Measurements from ENCODE around the gene SLIT1. TPM values are rescaled to one million over a fixed set of nuclear protein-coding genes. Genes with fewer than 3 reads are reported as not detected.

Gene SLIT1
- total RNA-seq, 2 donors from 2014 or later, result 0.78 to 0.99 TPM

DNA sequence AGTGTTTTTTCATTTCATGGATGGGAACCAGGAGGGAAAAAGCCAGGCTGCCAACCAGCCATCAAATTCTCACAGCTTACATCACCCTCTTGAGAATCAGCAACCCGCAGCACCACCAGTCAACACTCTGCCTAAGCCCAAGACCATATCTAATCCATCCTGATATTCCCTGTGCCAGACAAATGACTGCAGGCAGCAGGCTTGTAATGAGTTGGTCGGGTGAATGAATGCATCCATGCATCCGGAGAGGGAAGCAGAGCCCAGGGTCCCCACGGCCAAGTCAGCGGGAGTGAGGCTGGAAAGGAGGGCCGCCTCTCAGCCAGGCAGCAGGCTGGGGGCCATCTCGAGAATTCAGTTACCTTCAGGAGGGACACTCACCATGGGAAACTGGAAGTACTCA, 46.9 kb downstream of the SLIT1 start:
- H3K27me3 ChIP-seq, result no peaks in the 10 kb centered on the region
- no peaks in the 10 kb centered on the region for H3K36me3 ChIP-seq (replicated peaks in 1 of 2; ENCODE audit: insufficient read depth in 1 of 2, low read depth in 2 of 2)
- DNase-seq (no peak), ATAC-seq (no peak)
- intact Hi-C loops (cut with DNase I), result no loop called here
- H3K4me1 ChIP-seq, result no peaks in the 10 kb centered on the region
- no peak overlapping the region for H3K4me3 ChIP-seq
- H3K9me3 ChIP-seq, result no peaks in the 10 kb centered on the region
- no peak overlapping the region for H3K27ac ChIP-seq
- no peak for TF ChIP-seq POLR2A (IDR thresholded peaks at IDR 0.05)
- TF ChIP-seq, protein P1, sequence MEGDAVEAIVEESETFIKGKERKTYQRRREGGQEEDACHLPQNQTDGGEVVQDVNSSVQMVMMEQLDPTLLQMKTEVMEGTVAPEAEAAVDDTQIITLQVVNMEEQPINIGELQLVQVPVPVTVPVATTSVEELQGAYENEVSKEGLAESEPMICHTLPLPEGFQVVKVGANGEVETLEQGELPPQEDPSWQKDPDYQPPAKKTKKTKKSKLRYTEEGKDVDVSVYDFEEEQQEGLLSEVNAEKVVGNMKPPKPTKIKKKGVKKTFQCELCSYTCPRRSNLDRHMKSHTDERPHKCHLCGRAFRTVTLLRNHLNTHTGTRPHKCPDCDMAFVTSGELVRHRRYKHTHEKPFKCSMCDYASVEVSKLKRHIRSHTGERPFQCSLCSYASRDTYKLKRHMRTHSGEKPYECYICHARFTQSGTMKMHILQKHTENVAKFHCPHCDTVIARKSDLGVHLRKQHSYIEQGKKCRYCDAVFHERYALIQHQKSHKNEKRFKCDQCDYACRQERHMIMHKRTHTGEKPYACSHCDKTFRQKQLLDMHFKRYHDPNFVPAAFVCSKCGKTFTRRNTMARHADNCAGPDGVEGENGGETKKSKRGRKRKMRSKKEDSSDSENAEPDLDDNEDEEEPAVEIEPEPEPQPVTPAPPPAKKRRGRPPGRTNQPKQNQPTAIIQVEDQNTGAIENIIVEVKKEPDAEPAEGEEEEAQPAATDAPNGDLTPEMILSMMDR (IDR thresholded peaks at IDR 0.05), result no peak
- 69 to 72% methylated on average over 7 of the region's 7 CpGs for WGBS, 2 donors

- H3K27ac ChIP-seq, result no peak overlapping the region
- WGBS, 2 donors, result 57 to 59% methylated on average over 15 of the region's 15 CpGs
- intact Hi-C loops (cut with DNase I), result no loop called here
- TF ChIP-seq, protein P1 (IDR thresholded peaks at IDR 0.05), result peak in 2 of 7 experiments; percentile 9 to 18
- TF ChIP-seq POLR2A (IDR thresholded peaks at IDR 0.05), result no peak
- H3K4me3 ChIP-seq, result no peak overlapping the region
- DNase-seq (peak in 1 of 4 donors; percentile 12), ATAC-seq (no peak)
- no peaks in the 10 kb centered on the region for H3K4me1 ChIP-seq
- H3K36me3 ChIP-seq (replicated peaks in 1 of 2; ENCODE audit: insufficient read depth in 1 of 2, low read depth in 2 of 2), result no peaks in the 10 kb centered on the region
- no peaks in the 10 kb centered on the region for H3K9me3 ChIP-seq
- H3K27me3 ChIP-seq, result no peaks in the 10 kb centered on the region
Observed at GRCh38 chr10:97138174-97138573, 47.6 kb downstream of the SLIT1 start.

- Histone ChIP-seq H3K27ac (no peak overlapping the region), H3K4me1 (no peaks in the 10 kb centered on the region), H3K36me3 (replicated peaks in 1 of 2; ENCODE audit: insufficient read depth in 1 of 2, low read depth in 2 of 2) (no peaks in the 10 kb centered on the region), H3K9me3 (no peaks in the 10 kb centered on the region), H3K27me3 (no peaks in the 10 kb centered on the region), H3K4me3 (no peak overlapping the region)
- DNase-seq (no peak), ATAC-seq (no peak)
- 69 to 74% methylated on average over 3 of the region's 3 CpGs for WGBS, 2 donors
- intact Hi-C loops (cut with DNase I), result no loop called here
- TF ChIP-seq, protein P1 (IDR thresholded peaks at IDR 0.05), result no peak
- no peak for TF ChIP-seq POLR2A (IDR thresholded peaks at IDR 0.05)
Observed at GRCh38 chr10:97136756-97137155, 49.0 kb downstream of the SLIT1 start.

- WGBS, 2 donors, result 56 to 64% methylated on average over 9 to 11 of the region's 11 CpGs
- DNase-seq (no peak), ATAC-seq (no peak)
- TF ChIP-seq POLR2A (IDR thresholded peaks at IDR 0.05), result no peak
- TF ChIP-seq, protein P1 (IDR thresholded peaks at IDR 0.05), result no peak
- H3K9me3 ChIP-seq, result no peaks in the 10 kb centered on the region
- no peaks in the 10 kb centered on the region for H3K27me3 ChIP-seq
- intact Hi-C loops (cut with DNase I), result no loop called here
- H3K36me3 ChIP-seq (replicated peaks in 1 of 2; ENCODE audit: insufficient read depth in 1 of 2, low read depth in 2 of 2), result no peaks in the 10 kb centered on the region
- H3K27ac ChIP-seq, result no peak overlapping the region
- no peak overlapping the region for H3K4me3 ChIP-seq
- H3K4me1 ChIP-seq, result no peaks in the 10 kb centered on the region
Observed at GRCh38 chr10:97135464-97135863, 50.3 kb downstream of the SLIT1 start.

- TF ChIP-seq, protein P1 (IDR thresholded peaks at IDR 0.05), result no peak
- no peak for TF ChIP-seq POLR2A (IDR thresholded peaks at IDR 0.05)
- Histone ChIP-seq H3K36me3 (replicated peaks in 1 of 2; ENCODE audit: insufficient read depth in 1 of 2, low read depth in 2 of 2) (no peaks in the 10 kb centered on the region), H3K9me3 (no peaks in the 10 kb centered on the region), H3K27me3 (no peaks in the 10 kb centered on the region), H3K27ac (no peak overlapping the region), H3K4me3 (no peak overlapping the region), H3K4me1 (no peaks in the 10 kb centered on the region)
- 83 to 86% methylated on average over 15 of the region's 15 CpGs for WGBS, 2 donors
- no peak for DNase-seq
- no peak for ATAC-seq
- intact Hi-C loops (cut with DNase I), result no loop called here
Observed at GRCh38 chr10:97134983-97135382, 50.8 kb downstream of the SLIT1 start.

Data from body of pancreas (tissue), 4 donors.